HG02943 (cell line): ENCODE results near the gene FSTL5.

Source experiments
- ATAC-seq: cut with Tn5 transposase; IDR thresholded peaks from one replicate; pipeline ENCODE4 v1.9.1; 2021; ENCODE audit warnings: mild to moderate bottlenecking, low read depth, moderate library complexity; ENCODE audit not compliant: unreplicated experiment

FSTL5 gene

GRCh38 chr4:161629694-161630441, 533.9 kb downstream of the FSTL5 start:
- ATAC-seq: no peak

- peak; percentile 86 for ATAC-seq
Observed at GRCh38 chr4:161604516-161605300, 559.1 kb downstream of the FSTL5 start.

DNA sequence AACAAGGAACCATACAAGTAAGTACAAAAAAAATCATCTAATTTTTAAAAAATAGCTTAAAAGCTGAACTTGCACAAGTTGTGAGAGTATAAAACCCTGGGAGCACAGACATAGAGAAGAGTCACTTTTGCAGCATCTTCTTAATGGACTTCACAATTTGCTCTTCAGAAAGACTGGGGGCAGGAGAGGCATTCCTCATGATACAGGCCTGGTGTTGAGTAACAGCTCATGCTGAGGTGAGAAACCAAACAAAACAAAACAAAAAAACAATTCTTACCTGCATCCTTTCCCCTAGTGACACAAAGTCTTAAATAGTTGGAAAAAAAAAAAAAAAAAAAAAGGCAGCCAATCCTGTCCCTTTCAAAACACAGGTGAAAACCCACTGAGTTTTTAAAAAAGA, 562.8 kb downstream of the FSTL5 start:
- ATAC-seq: no peak

DNA sequence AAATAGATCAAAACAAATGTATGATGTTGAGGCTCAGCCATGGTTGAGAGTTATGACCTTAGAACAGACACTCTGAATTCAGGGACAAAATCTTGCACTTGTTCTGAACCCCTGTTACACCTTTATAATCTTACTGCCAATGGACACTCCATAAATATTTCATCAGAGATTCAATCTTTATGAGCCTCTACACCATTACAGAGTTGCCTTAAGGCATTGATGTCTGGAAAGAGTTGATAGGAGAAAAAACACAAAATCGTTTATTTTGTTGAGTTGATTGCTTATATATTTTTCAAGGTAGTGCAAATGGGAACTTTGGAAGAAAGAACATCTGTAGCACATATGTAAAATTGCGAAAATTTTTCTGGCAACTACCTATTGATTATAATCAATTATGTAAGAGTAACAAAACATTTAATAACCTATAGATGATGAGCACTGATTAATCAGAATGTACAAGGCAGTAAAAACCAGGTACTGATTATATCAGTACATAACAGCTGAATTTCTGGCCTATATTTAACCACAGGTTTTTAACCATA, 568.5 kb downstream of the FSTL5 start:
- ATAC-seq: no peak

DNA sequence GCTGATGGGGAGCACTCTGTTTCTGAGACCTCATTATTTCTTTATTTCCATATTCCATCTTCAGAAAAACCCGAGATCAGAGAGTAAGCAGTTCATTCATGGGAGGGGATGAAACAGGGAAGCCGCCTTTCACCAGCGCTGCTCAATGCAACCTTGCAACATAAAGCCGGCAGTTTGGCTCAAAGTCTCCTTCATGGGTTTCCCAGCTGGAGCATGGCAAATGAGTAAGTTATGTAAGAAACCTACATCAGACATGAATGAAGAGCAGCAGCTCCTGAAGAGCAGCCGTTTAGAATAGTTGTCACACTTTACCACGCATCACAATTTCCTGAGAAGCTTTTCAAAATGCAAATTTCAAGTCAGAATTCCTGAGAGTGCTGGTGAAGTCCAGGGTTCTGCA, 578.8 kb downstream of the FSTL5 start:
- ATAC-seq: no peak

GRCh38 chr4:161583549-161583948, 580.3 kb downstream of the FSTL5 start:
- no peak for ATAC-seq

GRCh38 chr4:161581262-161582230, 582.3 kb downstream of the FSTL5 start:
- peak; percentile 76 for ATAC-seq

DNA sequence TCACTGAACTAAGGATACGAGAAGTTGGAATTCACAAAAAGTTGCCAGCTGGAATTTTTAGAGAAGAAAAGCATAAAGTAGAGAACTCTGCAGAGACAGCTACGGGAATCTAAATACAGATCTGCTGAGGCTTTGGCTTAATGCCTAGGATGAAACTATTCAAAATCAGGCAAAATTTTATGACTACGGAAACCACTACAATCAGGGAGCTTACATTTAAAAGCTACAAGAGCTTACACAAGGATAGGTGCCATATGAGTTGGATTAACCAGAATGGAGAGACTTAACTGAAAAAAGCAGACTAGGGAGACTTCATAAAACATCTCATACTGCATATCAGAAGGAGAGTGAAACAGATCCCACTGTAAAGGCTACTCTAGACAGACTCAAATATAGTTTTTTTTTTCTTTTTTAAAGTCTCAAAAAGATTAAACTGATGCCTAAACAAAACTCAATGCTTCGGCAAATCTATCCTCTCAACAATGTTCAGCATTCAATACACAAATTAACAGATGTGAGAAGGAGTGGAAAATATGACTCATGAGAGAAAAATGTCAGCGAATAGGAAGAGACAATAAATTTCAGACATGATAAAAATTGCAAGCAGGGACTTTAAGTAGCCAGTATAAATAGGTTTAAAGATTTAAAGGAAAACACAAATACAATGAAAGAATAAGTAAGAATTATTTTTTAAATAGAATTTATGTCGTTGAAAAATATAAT, 586.1 kb downstream of the FSTL5 start:
- ATAC-seq: no peak

- ATAC-seq: no peak
Observed at GRCh38 chr4:161573836-161574235, 590.0 kb downstream of the FSTL5 start.

DNA sequence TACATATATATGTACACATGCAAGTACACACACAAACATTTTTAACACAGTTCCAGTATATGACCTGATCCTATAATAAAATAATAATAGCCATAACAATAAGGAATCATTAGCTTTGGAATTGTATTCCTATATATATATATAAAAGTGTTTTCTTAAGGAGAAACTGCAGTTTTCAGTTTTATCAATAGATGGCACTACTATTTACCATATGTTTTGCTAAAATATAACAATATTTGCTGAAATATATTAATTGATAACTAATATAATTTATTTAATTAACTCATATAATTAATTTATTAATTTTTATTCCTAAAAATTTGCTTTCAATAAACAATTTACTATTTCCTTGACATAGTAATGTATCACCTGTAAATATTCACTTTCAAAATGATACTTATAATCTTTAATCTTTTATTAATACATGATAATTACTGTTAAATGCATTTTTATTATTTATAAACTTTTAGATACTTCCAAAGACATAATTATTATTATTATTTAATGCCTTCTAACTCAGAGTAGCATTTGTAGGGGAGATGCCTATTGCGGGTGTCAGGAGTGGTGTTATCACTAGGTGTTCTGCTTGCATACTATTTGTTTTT, 599.5 kb downstream of the FSTL5 start:
- no peak for ATAC-seq

DNA sequence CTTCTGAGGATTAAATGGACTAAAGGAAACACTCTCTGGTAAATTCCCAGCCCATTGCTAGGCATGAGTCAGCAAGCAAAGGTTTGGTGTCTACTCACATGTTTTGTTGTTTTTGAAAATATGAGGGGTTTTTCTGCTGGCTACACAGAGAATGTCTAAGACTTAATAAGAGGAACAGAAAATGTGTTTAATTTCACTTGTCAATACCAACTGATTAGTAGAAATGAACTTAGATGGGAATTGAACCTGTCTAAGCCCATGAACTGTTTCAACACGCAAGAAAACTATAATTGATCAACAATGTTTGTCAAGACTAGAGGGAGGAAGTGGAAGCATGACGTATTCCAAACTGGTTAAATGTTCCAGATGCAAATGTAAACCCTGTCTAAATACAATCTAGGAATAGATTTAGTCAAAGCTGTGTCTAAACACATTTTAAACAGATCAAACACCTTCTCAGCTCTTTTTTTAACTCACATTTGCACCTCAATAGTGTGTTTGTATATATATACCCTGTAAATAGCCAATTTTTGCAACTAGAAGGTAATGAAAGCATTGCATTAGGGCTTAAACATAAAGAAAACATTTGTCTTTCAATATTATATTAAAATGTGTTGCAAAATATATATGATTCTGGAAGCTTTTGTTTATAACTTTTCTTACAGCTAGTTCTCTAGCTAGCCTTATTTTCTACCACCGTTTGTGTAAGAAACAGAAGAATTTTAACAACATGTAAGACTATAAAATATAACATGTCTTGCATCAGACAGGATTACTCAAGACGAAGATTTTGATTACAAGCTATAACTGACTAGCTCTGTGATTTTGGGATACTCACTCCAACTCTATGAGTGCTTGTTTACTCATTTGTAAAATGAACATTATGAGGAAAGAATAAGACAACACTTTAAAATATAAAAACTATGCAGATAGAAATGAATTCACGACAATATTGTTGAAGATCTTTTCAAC, 607.8 kb downstream of the FSTL5 start:
- ATAC-seq: peak; percentile 83

GRCh38 chr4:161554372-161554990, 609.3 kb downstream of the FSTL5 start:
- no peak for ATAC-seq

DNA sequence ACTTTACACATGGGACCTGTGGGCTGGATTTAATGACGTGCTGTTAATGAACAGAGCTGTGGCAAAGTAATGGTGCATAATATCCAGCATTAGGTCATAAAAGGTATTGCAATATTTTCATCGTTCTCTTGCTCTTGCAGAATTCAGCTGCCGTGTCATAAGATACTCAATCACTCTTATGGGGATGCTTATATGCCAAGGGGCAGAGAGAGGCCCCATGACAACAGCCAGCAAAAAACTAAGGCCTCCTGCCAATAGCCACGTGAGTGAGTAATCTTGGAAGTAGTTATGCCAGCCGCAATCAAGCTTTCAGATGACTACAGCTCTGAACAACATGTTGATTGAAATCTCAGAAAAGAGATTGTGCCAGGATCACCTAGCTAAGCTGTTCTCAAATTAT, 616.9 kb downstream of the FSTL5 start:
- no peak for ATAC-seq

DNA sequence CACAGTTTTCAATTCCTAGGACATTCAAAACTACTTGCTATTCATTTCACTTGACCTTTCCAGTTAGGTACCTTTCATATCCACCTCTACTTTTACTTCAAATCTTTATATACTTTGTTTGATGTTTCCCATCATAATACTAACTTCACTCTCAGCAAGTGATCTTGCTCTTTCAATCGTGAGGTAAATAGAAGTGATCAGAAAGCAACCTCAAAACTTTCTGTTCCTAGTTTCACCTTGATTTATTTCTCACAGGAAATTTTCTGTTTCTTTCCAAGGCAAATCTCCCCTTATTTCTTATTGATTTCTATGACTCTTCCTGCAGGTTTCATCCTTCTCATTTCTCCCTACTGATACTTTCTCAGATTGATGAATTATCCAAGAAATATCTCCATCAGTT, 623.5 kb downstream of the FSTL5 start:
- ATAC-seq: no peak

DNA sequence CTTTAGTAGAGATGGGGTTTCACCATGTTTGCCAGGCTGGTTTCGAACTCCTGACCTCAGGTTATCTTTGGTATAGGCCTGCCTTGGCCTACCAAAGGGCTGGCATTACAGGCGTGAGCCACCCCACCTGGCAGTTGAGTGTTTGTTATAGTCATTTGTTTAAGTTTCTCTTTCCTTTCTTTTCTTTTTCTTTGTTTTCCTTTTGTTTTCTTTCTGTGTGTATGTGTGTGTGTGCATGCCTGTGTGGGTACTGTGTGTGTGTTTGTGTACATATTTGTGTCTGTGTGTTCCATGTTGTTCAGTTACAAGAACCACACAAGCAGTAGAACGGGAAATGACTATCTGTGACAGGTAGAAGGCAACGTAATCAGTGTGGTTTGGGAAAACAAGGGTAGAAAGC, 624.9 kb downstream of the FSTL5 start:
- ATAC-seq: no peak

DNA sequence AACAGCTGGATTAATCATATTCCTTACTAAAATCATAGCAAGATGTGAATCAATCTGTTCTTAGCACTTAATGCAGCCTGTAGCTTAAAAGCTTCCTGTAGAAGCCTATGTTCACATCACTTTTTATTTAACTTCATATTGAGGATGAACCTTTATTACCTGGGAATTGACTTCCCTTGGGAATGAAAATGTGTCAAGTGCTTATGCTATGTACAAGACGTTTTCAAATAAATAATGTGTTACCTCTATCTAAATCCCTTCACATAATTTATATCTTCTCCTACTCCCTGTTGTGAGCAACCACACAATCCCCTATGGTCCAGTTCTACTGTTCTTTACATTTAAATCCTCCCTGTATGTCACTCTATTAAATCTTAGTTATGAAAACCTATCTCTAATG, 633.1 kb downstream of the FSTL5 start:
- ATAC-seq: no peak

GRCh38 chr4:161525121-161525520, 638.7 kb downstream of the FSTL5 start:
- ATAC-seq: no peak

DNA sequence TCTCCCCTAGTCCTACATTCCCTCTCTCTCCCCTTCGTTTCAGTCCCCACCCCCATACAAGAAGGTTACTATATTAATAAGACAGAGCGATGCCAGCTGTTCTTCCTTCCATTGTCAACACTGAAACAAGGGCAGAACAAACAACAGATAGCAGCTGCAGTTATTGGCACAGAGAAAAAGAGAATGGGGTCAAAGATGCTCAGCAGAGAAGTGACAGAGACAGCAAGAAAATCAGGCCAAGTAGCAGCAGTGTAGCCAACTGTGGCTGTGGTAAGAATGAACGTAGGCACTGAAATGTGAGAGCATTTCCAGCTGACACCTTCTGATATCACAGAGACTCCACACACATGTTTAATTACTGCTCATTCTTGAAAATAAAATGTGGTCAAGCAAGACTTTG, 641.8 kb downstream of the FSTL5 start:
- ATAC-seq: no peak
